NCI-H1092 (cell line): ENCODE results near the gene PCTP.

Experiments
- DNase-seq: peaks from one replicate; lab custom pipeline; 2025; lab: John Stamatoyannopoulos, UW

The PCTP gene

DNA sequence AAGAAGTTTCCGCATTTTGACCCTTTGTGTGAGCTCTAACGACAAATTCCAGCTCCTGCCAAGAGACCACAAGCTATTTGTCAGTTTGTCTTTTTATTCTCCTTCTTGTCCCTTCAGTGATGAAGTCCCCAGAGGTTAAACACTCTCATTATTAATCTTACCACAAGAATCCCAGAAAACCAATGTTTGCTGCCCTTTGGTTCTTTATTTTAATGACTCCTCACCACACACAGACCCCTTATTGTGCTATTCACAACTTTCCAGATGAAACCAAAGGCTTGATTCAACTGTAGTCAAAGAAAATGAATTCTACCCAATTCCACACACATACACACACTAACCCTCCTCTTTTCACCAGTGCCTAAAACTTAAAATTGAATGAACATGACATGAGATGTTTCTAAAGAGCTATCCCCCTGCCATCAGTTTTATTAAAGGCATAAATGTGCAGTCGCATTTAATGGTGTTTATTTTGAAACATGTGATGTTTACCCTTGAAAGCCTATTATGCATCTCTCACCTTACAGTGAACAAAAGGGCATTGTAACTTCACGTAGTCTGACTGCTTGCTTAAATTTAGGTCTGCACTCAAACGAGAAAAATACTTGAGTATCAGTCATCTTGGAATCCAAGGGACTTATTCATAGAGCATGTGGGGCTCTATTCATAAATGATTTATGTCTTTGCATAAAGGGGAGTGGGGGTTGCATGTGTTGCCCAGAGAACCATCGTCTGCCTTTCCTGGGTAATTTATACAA is 44.1 kb downstream of the PCTP start:
- no peak for DNase-seq

DNA sequence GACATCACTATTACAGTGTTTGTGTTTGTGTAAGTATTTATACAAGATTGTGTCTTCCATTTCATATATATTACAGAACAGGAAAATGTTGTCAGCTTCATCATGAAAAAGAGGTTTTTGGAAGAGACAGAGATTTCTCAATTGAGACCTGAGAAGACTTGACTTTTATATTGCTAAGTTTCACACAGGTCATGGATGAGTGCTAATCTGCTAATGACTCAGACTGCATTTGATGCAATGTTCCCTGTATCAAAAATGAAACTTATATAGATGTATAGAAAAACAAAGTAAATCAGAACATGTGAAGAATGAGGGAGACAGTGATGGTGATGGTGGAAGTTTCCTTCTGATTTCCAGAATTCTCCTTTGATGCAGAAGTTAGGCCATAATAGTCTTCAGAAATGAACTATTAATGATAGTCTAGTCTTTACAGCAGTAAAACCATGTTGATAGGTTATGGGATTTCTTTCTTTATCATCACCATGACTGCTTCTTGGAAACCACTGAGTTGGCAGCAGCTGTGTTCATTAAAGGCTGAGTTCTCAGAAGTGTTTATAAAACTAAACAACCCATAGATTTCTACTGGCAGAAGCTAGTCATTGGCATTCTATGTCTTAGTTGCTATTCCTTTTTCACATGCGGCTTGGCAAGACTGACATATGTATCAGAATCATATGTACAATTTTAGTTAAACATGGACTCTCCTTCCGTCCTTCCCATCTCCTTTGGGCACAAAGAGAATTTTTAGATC is 56.1 kb downstream of the PCTP start:
- no peak for DNase-seq

DNA sequence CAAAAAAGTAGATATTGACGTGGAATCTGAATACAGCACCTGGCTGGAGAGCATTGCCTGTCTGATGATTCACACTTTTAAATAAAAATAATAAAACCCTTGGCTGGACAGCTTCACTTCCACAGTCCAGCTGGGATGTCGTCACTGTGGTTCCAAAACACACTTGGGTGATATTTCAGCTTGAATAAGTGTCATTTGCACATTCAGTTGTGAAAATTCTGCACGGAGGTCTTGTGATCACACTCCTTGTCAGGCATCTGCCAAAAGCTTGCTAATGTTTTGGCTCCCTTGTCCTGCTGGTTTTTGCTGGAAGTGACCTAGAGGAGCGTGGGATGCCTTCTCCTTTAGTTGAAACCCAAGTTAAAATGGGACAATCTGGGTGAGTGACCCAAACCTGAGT is 60.7 kb downstream of the PCTP start:
- no peak for DNase-seq

DNA sequence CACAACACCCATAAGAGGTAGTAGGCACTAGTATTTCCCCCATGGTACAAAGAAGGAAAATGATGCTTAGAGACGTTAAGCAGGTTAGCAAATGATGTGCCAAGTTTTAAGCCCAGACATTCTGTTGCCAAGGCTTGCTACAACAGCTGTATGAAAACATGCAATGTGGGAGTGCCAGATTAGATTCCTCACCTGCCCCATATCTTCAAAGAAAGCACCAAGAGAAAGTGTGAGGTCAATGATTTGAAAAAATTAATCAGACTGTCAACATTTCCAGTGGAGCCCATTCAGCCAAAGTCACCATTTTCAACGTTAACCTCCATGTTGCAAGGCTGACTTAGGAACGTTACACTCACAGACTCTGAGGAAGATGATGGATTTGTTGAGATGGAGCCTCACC is 61.5 kb downstream of the PCTP start:
- DNase-seq = no peak

DNA sequence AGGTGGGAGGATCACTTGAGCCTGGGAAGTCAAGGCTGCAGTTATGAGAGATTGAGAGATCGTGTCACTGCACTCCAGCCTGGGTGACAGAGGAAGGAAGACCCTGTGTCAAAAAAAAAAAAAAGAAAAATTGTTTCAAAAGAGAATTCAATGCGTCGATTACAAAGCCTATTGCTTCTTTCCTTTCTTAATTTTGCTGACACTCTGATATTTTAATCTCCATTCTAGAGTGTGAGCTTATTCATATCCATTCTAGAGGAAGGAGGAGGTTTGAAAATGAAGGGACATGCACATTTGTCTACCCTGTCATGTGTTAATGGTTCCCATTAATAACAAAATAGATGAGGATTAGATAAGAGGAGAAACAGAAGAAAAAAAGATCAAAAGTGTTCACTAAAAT is 63.1 kb downstream of the PCTP start:
- no peak for DNase-seq

DNA sequence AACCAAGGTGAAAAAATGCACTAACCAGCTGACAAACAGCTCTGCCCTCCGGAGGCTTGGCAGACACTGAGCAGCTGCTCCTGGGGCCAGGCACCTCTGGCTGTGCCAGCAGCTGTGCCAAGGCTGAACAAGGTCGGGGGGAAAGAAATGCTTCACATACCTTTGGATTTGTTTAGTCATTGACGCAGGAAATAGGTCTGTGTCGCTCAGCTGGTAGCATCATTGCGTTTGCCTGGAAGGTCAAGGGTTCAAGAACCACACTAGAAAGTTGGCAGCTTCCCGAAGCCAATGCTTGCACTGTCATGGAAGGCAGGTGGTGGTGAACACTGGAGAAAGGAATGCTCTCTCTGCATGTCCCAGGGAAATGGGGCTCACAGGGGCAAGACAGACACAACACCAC is 63.5 kb downstream of the PCTP start:
- no peak for DNase-seq

DNA sequence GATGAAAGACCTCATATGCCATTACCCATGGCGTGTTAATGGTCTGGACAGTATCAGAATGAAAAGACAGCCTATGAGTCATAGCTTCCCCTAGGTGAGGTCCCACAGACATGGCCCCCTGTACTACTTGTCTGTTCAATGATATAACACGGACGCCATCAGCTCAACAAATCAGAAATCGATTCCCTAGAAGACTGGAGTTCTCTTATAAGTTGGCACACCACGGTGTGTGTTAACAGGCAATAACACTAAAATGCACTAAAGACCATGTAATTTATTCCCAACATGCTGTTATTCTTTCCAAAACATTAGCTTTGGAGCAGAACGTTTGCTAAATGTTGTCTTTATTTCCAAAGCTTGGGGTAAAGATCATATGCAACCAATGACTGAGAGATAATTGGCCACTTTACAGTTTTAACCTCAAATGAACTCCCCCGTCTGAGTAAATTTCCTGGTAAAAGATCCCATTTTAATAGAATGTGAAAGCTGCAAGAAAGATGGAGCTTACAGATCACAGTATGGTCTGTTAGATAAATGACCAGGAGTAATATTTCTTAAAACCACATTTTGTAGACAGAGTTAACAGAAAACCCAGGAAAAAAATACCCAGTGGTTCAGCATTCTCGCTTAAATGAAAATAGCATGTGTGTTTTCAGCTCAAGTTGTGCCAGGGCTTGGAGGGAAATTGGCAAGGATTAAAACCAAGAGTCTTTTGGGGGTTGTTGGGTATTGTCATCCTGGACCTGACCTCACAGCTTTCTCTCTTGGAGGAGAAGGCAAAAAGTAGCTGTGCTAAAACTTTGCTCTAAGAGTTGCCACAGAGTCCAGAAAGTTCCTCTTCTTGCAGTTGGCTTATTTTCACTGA is 65.9 kb downstream of the PCTP start:
- DNase-seq = no peak

DNA sequence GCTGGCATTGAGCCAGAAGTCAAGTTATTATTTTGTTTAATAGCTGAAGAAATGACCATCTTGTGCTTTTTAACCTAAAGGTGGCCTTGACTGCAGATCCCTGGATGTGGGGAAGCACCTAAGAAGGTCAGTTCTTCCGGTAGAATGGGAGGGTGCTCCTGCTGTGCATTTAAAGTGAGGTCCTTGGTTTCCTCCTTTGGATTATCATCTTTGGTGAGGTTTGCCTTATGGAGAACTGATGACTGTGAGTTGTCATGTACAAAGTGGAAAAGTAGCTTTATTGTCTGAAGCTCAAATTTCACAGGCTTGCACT is 66.5 kb downstream of the PCTP start:
- DNase-seq = no peak

DNA sequence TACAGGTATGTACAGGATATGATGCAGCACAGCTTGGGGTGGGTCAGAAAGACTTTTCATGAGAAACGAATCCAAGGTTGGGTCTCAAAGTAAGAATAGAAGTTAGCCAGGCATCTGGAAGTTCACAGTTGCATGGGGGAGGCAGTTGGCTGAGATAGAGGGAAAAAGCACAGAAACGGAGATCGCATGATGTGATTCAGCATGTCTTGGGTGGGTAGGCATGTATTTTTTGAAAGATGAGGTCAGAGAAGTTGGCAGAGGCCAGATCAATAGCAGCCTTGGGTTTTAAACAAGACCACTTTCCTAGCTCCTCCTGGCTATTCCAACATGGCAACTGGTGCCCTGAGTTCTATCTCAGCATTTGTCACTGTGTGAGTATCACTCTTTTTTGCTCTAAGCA is 67.2 kb downstream of the PCTP start:
- DNase-seq = no peak

DNA sequence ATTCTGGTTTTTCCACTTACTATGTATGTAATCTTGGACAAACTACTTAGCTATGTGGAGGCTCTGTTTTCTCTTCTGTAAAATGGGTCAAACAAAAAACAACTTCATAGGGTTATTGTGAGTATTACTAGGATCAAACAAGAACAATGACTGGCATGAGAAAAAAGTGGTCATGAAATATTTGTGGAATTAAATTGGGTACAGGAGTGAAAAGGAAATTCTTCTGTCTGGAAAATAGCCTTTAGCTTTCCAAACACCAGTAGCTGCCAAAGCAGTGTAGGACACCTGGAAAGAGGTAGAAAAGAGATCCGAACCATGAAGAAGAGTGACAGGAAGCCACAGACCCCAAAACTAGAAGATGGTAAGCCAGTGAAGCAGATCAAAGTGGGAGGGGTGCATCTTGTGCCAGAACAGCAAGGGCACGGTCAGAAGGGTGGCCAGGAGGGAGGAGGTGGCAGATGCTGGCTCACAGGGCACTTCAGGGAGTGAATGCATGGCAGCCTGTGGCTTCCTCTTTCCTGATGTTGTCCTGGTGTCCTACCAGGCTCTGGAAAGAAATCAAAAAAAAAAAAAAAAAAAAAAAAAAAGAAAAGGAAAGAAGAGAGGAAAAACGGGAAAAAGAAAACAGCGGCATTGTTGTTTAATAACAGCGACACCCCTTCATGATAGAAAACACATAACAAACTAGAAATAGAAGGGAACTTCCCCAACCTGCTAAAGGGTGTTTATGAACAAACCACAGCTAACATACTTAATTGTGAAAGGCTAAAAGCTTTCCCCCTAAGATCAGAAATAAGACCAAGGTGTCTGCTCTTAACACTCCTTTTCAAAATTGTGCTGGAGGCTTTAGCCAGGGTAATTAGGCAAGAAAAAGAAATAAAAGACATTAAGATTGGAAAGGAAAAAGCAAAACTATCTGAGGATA is 67.9 kb downstream of the PCTP start:
- DNase-seq = no peak

DNA sequence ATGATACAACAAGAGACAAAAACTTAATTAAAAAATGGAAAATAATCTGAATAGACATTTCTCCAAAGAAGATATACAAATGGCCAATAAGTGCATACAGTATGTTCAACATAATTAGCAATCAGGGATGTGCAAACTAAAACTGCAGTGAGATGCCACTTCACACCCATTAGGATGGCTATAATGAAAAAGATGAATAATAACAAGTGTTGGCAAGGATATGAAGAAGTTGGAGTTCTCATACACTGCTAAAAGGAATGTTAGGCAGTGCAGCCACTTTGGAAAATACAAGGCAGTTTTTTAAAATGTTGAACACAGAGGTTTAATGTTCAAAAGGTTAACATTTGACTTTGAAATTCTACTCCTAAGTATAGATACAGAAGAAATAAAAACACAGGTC is 69.8 kb downstream of the PCTP start:
- DNase-seq = no peak

DNA sequence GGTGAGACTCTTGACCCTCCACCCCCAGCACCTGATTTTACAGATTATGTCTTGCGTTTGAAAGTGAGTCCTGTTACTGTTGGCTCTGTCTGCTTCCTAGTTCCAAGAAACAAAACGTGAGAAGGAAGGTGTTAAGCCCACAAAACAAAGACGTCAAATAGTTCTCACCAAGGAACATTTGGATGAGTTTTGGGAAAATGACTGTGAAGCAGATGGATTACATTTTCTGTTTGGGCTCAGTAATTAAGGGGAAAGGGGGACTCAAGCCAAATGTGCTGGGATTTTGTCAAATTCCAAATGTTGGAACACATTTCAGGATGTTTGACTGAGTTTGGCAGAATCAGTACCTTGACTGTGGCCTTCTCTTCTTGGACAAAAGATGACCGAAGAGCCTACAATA is 71.2 kb downstream of the PCTP start:
- no peak for DNase-seq

DNA sequence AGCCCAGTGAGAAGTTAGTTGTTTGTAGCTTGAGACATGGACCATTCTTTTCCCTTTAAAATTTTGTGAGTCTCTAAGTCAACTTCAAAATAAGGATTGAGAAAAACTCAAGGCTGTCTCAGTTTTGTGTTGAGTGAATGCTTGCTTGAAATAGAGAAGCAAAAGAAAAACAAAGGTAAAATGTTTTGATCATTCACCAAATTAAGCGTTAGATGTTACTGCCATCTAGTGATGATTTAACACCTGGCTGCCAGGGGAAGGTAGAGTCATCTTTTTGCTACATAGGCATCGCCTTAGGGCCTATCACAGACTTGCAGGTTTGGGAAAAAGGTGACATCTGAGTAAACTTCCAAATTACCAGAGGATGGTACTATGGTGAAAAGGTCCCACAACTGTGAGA is 74.4 kb downstream of the PCTP start:
- no peak for DNase-seq
